GM10266 (cell line): ENCODE results near the gene AHCTF1.
"Not testable (repeated sequence)": the region's sequence is repeated elsewhere in the genome, so short reads cannot be mapped to it uniquely, and the experiment has no call there.

Source experiments
- DNase-seq: peaks from one replicate; pipeline ENCODE4 v3.0.0; 2012; ENCODE audit errors: extremely low spot score
- TF ChIP-seq, protein P1 (sequence below): IDR thresholded peaks from 2 replicates; pipeline ENCODE4 v1.5.1; 2012; ENCODE audit warnings: mild to moderate bottlenecking, low read depth; ENCODE audit not compliant: control insufficient read depth, insufficient read depth; ENCODE audit errors: missing control alignments

AHCTF1 gene

DNA sequence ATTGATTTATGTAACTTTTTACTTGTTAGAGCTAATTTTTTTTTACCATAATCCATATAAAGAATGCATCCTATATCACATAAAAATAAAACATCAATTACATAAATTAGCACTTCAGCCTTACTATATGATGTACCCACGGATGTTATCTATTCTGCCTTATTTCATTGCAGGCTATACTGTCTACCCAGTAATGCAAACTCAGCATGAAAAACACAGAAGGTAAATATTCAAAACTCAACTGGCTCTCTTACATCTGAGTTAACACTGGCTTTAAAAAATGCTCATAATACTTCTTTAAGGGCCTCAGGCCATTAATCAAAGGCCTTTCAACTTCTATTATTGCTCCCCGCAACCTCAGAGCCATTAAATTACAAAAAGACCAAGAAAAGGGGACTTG lies 65.8 kb downstream of the AHCTF1 start:
- no peak for DNase-seq
- TF ChIP-seq, protein P1, sequence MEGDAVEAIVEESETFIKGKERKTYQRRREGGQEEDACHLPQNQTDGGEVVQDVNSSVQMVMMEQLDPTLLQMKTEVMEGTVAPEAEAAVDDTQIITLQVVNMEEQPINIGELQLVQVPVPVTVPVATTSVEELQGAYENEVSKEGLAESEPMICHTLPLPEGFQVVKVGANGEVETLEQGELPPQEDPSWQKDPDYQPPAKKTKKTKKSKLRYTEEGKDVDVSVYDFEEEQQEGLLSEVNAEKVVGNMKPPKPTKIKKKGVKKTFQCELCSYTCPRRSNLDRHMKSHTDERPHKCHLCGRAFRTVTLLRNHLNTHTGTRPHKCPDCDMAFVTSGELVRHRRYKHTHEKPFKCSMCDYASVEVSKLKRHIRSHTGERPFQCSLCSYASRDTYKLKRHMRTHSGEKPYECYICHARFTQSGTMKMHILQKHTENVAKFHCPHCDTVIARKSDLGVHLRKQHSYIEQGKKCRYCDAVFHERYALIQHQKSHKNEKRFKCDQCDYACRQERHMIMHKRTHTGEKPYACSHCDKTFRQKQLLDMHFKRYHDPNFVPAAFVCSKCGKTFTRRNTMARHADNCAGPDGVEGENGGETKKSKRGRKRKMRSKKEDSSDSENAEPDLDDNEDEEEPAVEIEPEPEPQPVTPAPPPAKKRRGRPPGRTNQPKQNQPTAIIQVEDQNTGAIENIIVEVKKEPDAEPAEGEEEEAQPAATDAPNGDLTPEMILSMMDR = no peak

DNA sequence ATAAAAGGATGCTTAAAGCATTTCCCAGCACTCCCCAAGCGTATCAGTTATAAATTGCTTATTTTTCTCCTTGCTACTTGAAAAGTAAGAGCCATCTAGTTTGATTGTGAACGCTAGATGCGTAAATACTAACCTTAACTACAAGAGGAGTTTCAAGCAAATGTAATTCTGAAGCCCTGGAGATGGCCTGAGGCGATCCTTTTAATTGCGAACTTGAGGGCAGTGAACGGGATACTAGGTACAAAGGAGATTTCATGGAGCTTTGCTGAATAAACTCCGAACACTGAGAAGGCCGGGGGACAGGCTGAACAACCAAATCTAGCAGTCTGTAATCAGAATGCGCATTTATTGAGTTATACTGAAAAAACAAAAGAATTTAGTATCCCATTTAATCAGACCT lies 68.0 kb downstream of the AHCTF1 start:
- DNase-seq = not testable (repeated sequence)

DNA sequence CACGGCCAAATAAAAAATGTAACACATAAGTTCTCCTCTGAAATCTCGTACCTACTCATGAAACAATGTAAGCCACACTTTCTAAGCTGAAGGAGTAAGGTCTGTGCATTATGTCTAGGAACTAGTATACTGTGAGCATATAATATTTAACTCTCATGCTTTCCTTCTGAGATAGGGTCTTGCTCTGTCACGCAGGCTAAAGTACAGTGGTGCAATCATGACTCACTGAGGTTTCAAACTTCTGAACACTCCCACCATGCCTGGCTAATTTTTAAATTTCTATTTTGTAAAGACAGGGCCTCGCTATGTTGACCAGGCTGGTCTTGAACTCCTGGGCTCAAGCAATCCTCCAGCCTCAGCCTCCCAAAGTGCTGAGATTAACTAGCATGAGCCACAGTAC lies 71.3 kb downstream of the AHCTF1 start:
- TF ChIP-seq, protein P1 = no peak
- DNase-seq = no peak

DNA sequence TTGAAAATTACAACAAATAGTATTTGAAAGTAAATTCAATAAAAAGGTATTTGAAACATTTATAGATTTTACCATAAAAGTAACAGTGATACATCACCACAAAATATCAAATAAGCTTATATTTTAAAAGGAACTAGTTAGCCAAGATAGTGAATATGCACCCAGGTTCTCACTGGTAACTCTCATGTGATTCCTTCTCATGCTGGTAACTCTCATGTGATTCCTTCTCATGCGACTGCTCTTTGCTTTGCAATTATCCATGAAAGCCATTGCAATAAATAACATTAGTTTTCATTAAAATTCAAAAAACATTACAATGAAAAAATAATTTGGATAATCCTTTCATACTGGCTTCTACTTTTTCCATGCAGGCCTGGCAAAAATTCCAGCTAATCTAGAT lies 75.4 kb downstream of the AHCTF1 start:
- TF ChIP-seq, protein P1 = no peak
- DNase-seq = no peak

DNA sequence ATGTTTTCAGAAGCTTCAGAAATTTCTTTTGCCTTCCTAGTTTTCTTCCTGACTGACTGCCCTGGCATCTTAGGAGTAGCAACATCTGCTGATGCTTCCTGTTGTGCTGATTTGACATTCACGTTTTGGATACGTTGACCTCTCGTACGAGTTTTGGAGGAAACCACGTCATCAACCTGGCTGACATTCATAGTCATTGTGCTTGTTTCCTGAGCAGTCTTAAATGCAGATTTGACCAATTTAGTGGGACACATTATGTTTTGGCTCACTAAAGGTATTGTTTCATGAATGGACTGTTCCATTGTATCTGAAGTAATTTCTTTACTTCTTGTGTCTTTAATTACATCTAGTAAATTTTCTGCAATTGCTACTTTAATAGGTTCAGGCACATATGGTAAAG lies 81.1 kb downstream of the AHCTF1 start:
- not testable (repeated sequence) for DNase-seq

DNA sequence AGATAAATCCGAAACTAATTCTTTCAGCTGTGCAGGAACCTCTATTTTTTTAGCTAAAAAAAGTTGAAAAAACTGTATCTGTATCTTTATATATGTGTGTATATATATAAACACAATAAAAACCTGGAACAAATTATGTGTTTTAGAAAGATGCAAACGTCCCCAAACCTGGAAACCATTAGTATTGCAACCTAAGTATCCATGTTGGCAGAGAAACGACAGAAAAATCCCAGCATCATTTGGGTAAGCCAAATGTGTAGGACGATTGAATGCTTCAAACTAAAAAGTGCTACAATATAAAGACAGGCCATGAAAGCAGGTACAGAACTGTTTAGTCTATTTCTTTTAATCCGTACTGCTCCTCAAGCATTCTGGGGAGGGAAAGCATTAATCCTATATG lies 87.9 kb downstream of the AHCTF1 start:
- no peak for DNase-seq
- TF ChIP-seq, protein P1 = no peak

DNA sequence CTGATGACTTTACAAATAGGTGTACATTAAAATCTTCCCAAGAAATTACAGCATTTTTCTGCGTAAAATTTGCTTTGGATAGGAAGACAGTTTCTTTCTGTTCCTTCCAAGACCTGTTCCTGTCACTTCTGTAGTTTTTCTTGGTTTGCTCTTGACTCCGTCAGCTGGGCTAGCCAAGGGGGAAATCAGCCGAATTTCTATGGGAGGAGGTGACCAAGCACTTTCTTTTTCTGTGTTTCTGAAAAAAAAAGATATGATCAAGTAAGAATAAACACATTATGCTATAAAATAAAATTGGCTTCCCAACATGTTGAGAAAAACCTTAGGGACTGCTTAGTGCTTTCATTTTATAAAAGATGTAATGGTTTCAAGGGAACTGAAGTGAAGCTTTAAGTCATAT lies 91.0 kb downstream of the AHCTF1 start:
- not testable (repeated sequence) for DNase-seq

DNA sequence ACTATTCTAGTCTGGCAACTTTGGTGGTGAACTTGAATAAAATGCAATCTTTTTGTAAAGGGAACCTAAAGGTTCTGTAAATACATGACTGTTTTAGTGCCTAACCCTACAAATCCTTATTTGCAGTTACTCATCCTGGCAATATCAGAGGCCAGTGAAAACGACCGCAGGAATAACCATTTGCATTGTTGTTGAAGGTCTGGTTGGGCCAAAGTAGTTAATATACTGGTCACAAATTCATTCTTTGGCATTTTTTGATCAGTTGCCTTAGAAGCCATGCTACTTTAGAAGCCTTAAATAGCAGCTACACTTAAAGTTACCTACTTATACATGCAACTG lies 93.7 kb downstream of the AHCTF1 start:
- no peak for DNase-seq
- TF ChIP-seq, protein P1 = no peak

DNA sequence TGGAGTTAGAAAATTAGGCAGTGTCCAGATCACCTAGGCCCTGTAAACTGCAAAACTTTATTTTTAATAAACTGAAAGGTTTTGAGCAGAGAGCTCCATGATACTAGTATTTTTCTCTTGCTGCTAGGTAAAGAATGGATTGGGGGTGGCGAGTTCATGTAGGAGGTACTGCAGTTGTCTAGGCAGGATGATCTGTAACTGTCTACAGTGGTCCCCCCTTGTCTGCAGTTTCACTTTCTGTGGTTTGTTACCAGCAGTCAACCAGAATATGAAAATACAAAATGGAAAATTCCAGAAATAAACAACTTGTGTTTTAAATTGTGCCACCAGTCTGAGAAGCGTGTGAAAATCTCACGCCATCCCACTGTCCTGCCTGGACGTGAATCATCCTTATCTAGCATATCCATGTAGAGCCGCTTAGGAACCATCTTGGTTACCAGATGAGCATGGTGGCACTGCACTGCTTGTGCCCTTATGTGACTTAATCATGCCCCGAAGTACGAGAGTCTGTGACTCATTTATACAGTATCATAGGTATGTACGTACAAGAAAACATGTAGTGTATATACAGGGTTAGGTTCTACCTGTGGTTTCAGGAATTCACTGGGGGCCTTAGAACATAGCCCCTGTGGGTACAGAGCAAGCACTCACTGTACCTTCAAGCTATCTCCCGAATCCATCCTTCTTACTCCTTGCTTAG lies 94.2 kb downstream of the AHCTF1 start:
- TF ChIP-seq, protein P1 = no peak
- DNase-seq = no peak
